Measurements from ENCODE around the gene DECR2.
"Not testable (repeated sequence)": the region's sequence is repeated elsewhere in the genome, so short reads cannot be mapped to it uniquely, and the experiment has no call there.

Gene DECR2

DNA sequence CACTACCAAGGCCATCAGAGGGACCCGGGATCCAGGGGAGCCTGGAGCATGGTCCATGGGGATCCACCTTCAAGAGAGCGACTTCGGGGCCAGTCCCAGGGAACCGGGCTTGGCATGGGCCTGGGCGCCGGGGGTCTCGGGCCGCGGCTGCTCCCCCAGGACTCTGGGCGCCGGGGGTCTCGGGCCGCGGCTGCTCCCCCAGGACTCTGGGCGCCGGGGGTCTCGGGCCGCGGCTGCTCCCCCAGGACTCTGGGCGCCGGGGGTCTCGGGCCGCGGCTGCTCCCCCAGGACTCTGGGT, 39.0 kb upstream of the DECR2 start:
- not testable (repeated sequence) for H3K27me3 ChIP-seq (ENCODE audit: insufficient read depth, low read length); H3K4me1 ChIP-seq (ENCODE audit: control insufficient read depth in 1 of 2, insufficient read depth in 2 of 2, low read length in 2 of 2); H4K8ac ChIP-seq (ENCODE audit: low read depth, low read length); H2BK12ac ChIP-seq (ENCODE audit: low read length); H3K79me1 ChIP-seq (ENCODE audit: low read length); DNase-seq; H3K27ac ChIP-seq (ENCODE audit: low read depth, low read length); H3K9me3 ChIP-seq (ENCODE audit: insufficient read depth, low read depth, low read length); H3K4ac ChIP-seq (ENCODE audit: low read depth, low read length); H3K18ac ChIP-seq (ENCODE audit: low read length); H3K14ac ChIP-seq (ENCODE audit: low read length); H3K4me2 ChIP-seq (ENCODE audit: low read length); H2AK5ac ChIP-seq (ENCODE audit: low read length); H4K91ac ChIP-seq (ENCODE audit: low read depth, low read length); H3K23ac ChIP-seq (ENCODE audit: low read length); H2AFZ ChIP-seq (ENCODE audit: insufficient read depth, low read length, poor library complexity); H3K9ac ChIP-seq (ENCODE audit: low read length); H3K4me3 ChIP-seq (ENCODE audit: low read depth, low read length); H4K12ac ChIP-seq (ENCODE audit: low read depth, low read length); H2BK120ac ChIP-seq (ENCODE audit: insufficient read depth, low read length, poor library complexity); H2BK5ac ChIP-seq (ENCODE audit: low read depth, low read length, poor library complexity); H3K79me2 ChIP-seq (ENCODE audit: control insufficient read depth, insufficient read depth, low read length, poor library complexity)
- peaks cover 16% of the 10 kb centered on the region in 2 experiments for H3K36me3 ChIP-seq (ENCODE audit: control insufficient read depth in 1 of 2, insufficient read depth in 2 of 2, low read length in 2 of 2)
- WGBS (ENCODE audit: extremely low coverage, insufficient coverage, insufficient read length), result no CpG with 5 or more reads among the region's 24 CpGs

DNA sequence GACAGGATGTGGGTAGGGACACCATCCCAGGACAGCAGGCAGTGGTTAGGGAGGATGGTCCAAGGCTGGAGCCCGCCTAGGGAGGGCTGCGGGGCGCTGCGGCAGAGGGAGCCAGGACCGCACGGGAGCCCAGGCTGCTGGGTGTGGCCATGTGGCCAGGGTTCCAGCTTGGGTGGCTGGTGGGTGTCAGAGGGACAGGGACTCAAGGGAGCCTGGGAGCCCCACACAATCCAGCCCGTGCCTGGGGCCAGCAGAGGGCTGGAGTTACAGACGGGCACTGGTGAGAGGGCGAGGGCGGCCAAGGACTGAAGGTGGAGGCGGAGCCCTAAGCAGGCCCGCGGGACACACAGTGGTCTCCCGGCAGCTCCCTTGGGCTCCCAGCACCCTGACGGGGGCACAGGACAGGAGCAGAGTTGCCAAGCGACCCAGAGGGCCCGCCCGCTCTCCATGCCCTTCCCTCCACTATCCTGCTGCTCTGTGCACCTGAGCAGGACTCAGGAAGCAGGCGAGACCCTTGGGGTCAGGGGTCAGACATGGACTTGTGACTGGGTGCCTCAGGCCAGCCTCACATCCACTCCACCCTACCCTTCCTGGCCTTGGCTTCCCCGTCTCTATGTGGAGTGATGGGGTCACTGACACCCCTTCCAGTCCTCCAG, 38.4 kb upstream of the DECR2 start:
- no peak overlapping the region for H2AK5ac ChIP-seq (ENCODE audit: low read length)
- no peak overlapping the region for H4K8ac ChIP-seq (ENCODE audit: low read depth, low read length)
- no peak overlapping the region for H2BK5ac ChIP-seq (ENCODE audit: low read depth, low read length, poor library complexity)
- no peak overlapping the region for H3K14ac ChIP-seq (ENCODE audit: low read length)
- H2BK12ac ChIP-seq (ENCODE audit: low read length), result no peak overlapping the region
- H3K23ac ChIP-seq (ENCODE audit: low read length), result no peak overlapping the region
- no peak overlapping the region for H2BK120ac ChIP-seq (ENCODE audit: insufficient read depth, low read length, poor library complexity)
- H3K18ac ChIP-seq (ENCODE audit: low read length), result no peak overlapping the region
- no peak overlapping the region for H3K4me3 ChIP-seq (ENCODE audit: low read depth, low read length)
- no CpG with 5 or more reads among the region's 20 CpGs for WGBS (ENCODE audit: extremely low coverage, insufficient coverage, insufficient read length)
- H3K36me3 ChIP-seq (ENCODE audit: control insufficient read depth in 1 of 2, insufficient read depth in 2 of 2, low read length in 2 of 2), result peaks cover 22% of the 10 kb centered on the region in 2 experiments
- no peaks in the 10 kb centered on the region for H3K79me2 ChIP-seq (ENCODE audit: control insufficient read depth, insufficient read depth, low read length, poor library complexity)
- peaks cover 0 to 4% of the 10 kb centered on the region in 2 experiments for H3K4me1 ChIP-seq (ENCODE audit: control insufficient read depth in 1 of 2, insufficient read depth in 2 of 2, low read length in 2 of 2)
- no peak overlapping the region for H3K4me2 ChIP-seq (ENCODE audit: low read length)
- no peaks in the 10 kb centered on the region for H3K79me1 ChIP-seq (ENCODE audit: low read length)
- no peak overlapping the region for H2AFZ ChIP-seq (ENCODE audit: insufficient read depth, low read length, poor library complexity)
- no peak overlapping the region for H3K4ac ChIP-seq (ENCODE audit: low read depth, low read length)
- H3K27me3 ChIP-seq (ENCODE audit: insufficient read depth, low read length), result no peaks in the 10 kb centered on the region
- H4K91ac ChIP-seq (ENCODE audit: low read depth, low read length), result no peak overlapping the region
- no peaks in the 10 kb centered on the region for H3K9me3 ChIP-seq (ENCODE audit: insufficient read depth, low read depth, low read length)
- H4K12ac ChIP-seq (ENCODE audit: low read depth, low read length), result no peak overlapping the region
- no peak for DNase-seq
- no peak overlapping the region for H3K27ac ChIP-seq (ENCODE audit: low read depth, low read length)
- no peak overlapping the region for H3K9ac ChIP-seq (ENCODE audit: low read length)

DNA sequence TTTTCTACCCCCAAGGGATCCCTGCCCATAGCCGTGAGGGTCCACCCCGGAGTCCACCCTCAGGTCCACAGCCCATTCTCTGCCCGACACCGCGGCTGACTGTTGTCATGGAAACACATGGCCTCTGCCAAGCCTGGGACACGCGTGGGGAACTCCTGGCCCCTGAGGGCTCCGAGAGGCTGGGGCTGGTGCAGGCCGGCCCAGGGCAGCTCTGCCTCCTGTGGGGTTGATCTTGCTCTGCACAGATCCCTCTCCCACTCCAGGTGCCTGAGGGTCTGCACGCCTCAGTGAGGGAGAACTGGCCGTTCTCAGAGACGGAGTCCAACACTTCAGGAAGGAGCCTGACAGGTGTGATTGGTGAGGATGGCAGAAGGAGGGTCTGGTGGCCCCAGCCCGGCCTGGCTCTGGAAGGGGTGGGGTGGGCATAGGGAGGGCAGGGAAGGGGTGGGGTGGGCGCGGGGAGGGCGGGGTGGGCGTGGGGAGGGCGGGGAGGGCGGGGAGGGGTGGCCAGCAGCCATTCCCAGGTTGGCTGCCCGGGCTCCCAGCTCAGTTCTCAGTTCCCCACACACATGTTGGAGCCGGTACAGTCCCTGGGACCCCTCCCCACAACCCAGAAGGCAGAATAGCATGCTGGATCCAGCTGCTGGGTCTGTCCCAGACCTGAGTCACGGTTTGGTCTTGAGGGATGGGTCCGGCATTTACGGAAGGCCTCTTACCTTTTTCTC, 37.8 kb upstream of the DECR2 start:
- no CpG with 5 or more reads among the region's 24 CpGs for WGBS (ENCODE audit: extremely low coverage, insufficient coverage, insufficient read length)
- no peaks in the 10 kb centered on the region for H3K79me1 ChIP-seq (ENCODE audit: low read length)
- H2BK120ac ChIP-seq (ENCODE audit: insufficient read depth, low read length, poor library complexity), result no peak overlapping the region
- H4K91ac ChIP-seq (ENCODE audit: low read depth, low read length), result no peak overlapping the region
- no peak for DNase-seq
- H3K36me3 ChIP-seq (ENCODE audit: control insufficient read depth in 1 of 2, insufficient read depth in 2 of 2, low read length in 2 of 2), result peaks cover 29% of the 10 kb centered on the region in 2 experiments
- no peak overlapping the region for H3K9ac ChIP-seq (ENCODE audit: low read length)
- no peak overlapping the region for H2BK12ac ChIP-seq (ENCODE audit: low read length)
- H3K4ac ChIP-seq (ENCODE audit: low read depth, low read length), result no peak overlapping the region
- H2BK5ac ChIP-seq (ENCODE audit: low read depth, low read length, poor library complexity), result no peak overlapping the region
- H3K4me1 ChIP-seq (ENCODE audit: control insufficient read depth in 1 of 2, insufficient read depth in 2 of 2, low read length in 2 of 2), result peaks cover 0 to 4% of the 10 kb centered on the region in 2 experiments
- H2AK5ac ChIP-seq (ENCODE audit: low read length), result no peak overlapping the region
- H2AFZ ChIP-seq (ENCODE audit: insufficient read depth, low read length, poor library complexity), result no peak overlapping the region
- H3K18ac ChIP-seq (ENCODE audit: low read length), result no peak overlapping the region
- no peak overlapping the region for H3K14ac ChIP-seq (ENCODE audit: low read length)
- no peak overlapping the region for H3K4me2 ChIP-seq (ENCODE audit: low read length)
- no peaks in the 10 kb centered on the region for H3K9me3 ChIP-seq (ENCODE audit: insufficient read depth, low read depth, low read length)
- no peak overlapping the region for H3K4me3 ChIP-seq (ENCODE audit: low read depth, low read length)
- no peaks in the 10 kb centered on the region for H3K27me3 ChIP-seq (ENCODE audit: insufficient read depth, low read length)
- no peaks in the 10 kb centered on the region for H3K79me2 ChIP-seq (ENCODE audit: control insufficient read depth, insufficient read depth, low read length, poor library complexity)
- no peak overlapping the region for H3K27ac ChIP-seq (ENCODE audit: low read depth, low read length)
- no peak overlapping the region for H3K23ac ChIP-seq (ENCODE audit: low read length)
- H4K12ac ChIP-seq (ENCODE audit: low read depth, low read length), result no peak overlapping the region
- no peak overlapping the region for H4K8ac ChIP-seq (ENCODE audit: low read depth, low read length)

DNA sequence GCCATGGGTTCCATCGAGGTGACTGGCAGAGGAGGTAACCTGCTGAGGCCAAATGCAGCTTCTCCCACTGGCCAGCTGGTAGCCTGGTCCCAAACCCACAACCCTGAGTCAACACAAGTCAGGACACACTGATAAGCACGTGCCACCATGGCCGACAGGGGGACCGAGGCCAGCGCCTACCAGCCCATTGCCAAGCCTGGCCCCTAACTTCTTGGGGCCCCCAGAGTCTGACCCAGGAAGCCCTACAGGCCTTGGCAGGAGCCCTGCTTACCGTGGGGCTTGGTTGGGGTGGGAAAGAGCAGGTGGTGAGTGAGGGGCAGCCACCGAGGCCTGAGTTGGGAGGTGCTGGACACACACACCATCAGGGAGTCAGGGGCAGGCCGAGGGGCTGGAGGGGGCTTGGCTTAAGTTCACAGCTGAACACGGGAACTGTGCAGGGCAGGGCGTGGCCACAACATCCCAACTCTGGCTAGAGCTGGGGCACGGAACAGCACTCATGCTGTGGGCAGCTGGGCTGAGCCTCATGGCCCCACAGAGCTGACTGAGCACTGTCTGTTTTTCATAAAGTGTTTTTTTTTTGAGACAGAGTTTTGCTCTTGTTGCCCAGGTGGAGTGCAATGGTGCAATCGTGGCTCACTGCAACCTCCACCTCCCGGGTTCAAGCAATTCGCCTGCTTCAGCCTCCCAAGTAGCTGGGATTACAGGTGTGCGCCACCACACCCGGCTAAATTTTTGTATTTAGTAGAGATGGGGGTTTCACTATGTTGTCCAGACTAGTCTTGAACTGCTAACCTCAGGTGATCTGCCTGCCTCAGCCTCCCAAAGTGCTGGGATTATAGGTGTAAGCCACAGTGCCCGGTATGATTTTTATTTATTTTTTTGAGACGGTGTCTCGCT, 36.8 kb upstream of the DECR2 start:
- no peak overlapping the region for H2BK120ac ChIP-seq (ENCODE audit: insufficient read depth, low read length, poor library complexity)
- H3K9ac ChIP-seq (ENCODE audit: low read length), result no peak overlapping the region
- H4K12ac ChIP-seq (ENCODE audit: low read depth, low read length), result no peak overlapping the region

More for the DNA sequence above, 36.8 kb upstream of the DECR2 start:
- no peak overlapping the region for H4K91ac ChIP-seq (ENCODE audit: low read depth, low read length)
- H4K8ac ChIP-seq (ENCODE audit: low read depth, low read length), result no peak overlapping the region
- no peak overlapping the region for H2BK5ac ChIP-seq (ENCODE audit: low read depth, low read length, poor library complexity)
- no peaks in the 10 kb centered on the region for H3K9me3 ChIP-seq (ENCODE audit: insufficient read depth, low read depth, low read length)
- H3K36me3 ChIP-seq (ENCODE audit: control insufficient read depth in 1 of 2, insufficient read depth in 2 of 2, low read length in 2 of 2), result peaks cover 32 to 36% of the 10 kb centered on the region in 2 experiments
- no peak overlapping the region for H2AK5ac ChIP-seq (ENCODE audit: low read length)
- H3K79me1 ChIP-seq (ENCODE audit: low read length), result no peaks in the 10 kb centered on the region
- H3K18ac ChIP-seq (ENCODE audit: low read length), result no peak overlapping the region
- H3K27ac ChIP-seq (ENCODE audit: low read depth, low read length), result no peak overlapping the region
- H3K14ac ChIP-seq (ENCODE audit: low read length), result no peak overlapping the region
- peaks cover 4% of the 10 kb centered on the region in 2 experiments for H3K4me1 ChIP-seq (ENCODE audit: control insufficient read depth in 1 of 2, insufficient read depth in 2 of 2, low read length in 2 of 2)
- no peak overlapping the region for H3K23ac ChIP-seq (ENCODE audit: low read length)
- no peak for DNase-seq
- H3K4me3 ChIP-seq (ENCODE audit: low read depth, low read length), result no peak overlapping the region
- H2AFZ ChIP-seq (ENCODE audit: insufficient read depth, low read length, poor library complexity), result no peak overlapping the region
- H3K4ac ChIP-seq (ENCODE audit: low read depth, low read length), result no peak overlapping the region
- WGBS (ENCODE audit: extremely low coverage, insufficient coverage, insufficient read length), result no CpG with 5 or more reads among the region's 19 CpGs
- H2BK12ac ChIP-seq (ENCODE audit: low read length), result no peak overlapping the region
- no peaks in the 10 kb centered on the region for H3K27me3 ChIP-seq (ENCODE audit: insufficient read depth, low read length)
- H3K79me2 ChIP-seq (ENCODE audit: control insufficient read depth, insufficient read depth, low read length, poor library complexity), result no peaks in the 10 kb centered on the region
- H3K4me2 ChIP-seq (ENCODE audit: low read length), result no peak overlapping the region
